ENCODE results near the gene CHCHD4. TPM values are rescaled to one million over a fixed set of nuclear protein-coding genes. Genes with fewer than 3 reads are reported as not detected.
"Not testable (repeated sequence)": the region's sequence is repeated elsewhere in the genome, so short reads cannot be mapped to it uniquely, and the experiment has no call there.

The CHCHD4 gene
- total RNA-seq, 2 donors from 2014 or later: 14.5 to 25.4 TPM

DNA sequence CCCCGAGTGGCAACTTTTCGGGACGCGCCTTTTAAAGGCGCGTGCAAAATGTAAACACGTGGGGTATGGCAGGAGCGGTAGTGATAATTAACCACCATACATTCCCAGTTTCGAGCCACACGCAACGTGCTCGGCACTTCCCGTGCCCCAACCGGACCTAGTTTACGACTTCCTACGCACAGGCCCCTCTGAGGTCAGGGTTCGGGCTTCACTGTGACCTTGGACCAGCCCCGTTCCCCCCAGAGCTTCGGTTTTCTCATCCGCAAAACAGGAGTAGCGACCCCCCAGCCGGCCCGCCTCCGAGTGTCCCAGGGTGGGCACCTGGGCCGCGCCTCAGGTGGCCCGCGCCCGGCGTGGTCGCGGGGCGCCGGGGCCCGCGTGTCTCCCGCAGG, 451 bp downstream of the CHCHD4 start:
- H3K4me1 ChIP-seq: peaks cover 14% of the 10 kb centered on the region
- no peaks in the 10 kb centered on the region for H3K27me3 ChIP-seq
- TF ChIP-seq, protein P1, sequence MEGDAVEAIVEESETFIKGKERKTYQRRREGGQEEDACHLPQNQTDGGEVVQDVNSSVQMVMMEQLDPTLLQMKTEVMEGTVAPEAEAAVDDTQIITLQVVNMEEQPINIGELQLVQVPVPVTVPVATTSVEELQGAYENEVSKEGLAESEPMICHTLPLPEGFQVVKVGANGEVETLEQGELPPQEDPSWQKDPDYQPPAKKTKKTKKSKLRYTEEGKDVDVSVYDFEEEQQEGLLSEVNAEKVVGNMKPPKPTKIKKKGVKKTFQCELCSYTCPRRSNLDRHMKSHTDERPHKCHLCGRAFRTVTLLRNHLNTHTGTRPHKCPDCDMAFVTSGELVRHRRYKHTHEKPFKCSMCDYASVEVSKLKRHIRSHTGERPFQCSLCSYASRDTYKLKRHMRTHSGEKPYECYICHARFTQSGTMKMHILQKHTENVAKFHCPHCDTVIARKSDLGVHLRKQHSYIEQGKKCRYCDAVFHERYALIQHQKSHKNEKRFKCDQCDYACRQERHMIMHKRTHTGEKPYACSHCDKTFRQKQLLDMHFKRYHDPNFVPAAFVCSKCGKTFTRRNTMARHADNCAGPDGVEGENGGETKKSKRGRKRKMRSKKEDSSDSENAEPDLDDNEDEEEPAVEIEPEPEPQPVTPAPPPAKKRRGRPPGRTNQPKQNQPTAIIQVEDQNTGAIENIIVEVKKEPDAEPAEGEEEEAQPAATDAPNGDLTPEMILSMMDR (IDR thresholded peaks at IDR 0.05): no peak
- H3K9me3 ChIP-seq: no peaks in the 10 kb centered on the region
- intact Hi-C loops (cut with DNase I): loop anchor here (5.0 kb wide), 1 partner anchor 53 kb away; the partner anchor contains the start of genes LSM3 and XPC
- H3K9ac ChIP-seq (ENCODE audit: low read depth in 2 of 2, low read length in 2 of 2): peak overlapping the region; percentile 58 to 96
- H3K4me3 ChIP-seq: peak overlapping the region; percentile 80
- peak; percentile 80 for DNase-seq
- H3K27ac ChIP-seq: peak overlapping the region; percentile 88
- H3K36me3 ChIP-seq: no peaks in the 10 kb centered on the region

DNA sequence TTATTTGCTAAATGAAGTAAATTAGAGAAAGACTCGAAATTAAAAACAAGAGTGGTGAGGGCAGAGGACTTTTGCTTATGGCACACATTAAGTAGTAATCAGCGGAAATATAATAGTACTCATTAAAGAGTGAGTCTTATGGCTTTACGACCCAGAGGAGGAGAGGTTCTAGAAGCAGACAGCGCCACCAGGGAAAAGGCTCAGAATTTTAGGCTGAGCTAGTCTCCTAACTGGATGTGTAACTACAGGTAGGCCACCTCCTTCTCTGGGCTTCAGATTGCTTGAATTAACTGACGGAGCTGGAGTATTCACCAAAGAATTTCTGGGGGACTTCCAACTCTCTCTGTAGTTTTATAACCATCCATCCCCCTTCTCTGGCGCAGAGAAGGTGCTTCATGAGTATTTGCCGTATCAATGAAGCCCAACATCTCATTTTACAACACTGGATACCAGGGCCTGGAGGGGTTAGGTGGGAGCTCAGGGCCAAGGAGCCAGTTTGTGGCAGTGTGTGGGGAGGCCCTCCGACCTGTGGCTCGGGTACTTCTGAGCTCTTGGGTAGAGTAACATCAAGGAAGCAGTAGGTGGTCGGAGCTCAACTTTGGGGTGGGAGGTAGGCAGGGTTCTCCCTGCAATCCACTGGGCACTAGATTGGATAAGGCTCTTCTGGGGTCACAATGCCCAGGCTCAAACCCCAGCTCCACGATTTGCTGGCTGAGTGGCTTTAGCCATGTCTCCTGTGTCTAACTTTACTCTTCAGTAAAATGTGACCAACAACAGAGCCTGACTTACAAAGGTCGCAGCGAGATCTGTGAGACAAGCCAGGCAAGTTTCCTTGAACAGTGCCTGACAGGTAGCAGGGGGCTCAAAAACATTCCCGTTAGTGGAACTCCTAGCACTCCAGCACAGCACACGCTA, 1.1 kb downstream of the CHCHD4 start:
- intact Hi-C loops (cut with DNase I): loop anchor here (5.0 kb wide), 1 partner anchor 54 kb away; the partner anchor contains the start of genes LSM3 and XPC
- TF ChIP-seq, protein P1 (IDR thresholded peaks at IDR 0.05): no peak
- H3K27ac ChIP-seq: peak overlapping the region; percentile 88
- H3K36me3 ChIP-seq: no peaks in the 10 kb centered on the region
- peak overlapping the region; percentile 80 for H3K4me3 ChIP-seq
- H3K9ac ChIP-seq (ENCODE audit: low read depth in 2 of 2, low read length in 2 of 2): peak overlapping the region; percentile 58 to 96
- no peaks in the 10 kb centered on the region for H3K9me3 ChIP-seq
- peak; percentile 15 for DNase-seq
- H3K27me3 ChIP-seq: no peaks in the 10 kb centered on the region
- H3K4me1 ChIP-seq: peaks cover 14% of the 10 kb centered on the region

DNA sequence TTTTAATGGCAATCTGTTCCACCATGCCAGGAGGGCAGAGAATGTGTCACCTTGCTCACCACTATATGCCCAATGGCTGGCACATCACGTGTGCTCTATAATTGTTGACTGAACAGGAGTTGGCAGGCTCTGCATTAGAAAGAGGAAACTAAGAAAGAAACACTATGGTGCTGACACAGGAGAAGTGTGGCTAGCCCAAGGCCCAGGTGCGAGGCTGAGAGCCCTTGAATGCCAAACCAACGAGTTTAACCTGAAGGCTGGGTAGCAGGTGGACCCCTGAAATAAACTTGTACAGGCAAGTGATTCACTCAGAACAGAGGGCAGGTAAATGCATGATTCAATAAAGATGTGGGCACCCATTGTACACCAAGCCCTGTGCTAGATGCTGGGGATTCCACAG, 2.4 kb downstream of the CHCHD4 start:
- Histone ChIP-seq H3K4me3 (no peak overlapping the region), H3K27me3 (no peaks in the 10 kb centered on the region), H3K4me1 (peaks cover 14% of the 10 kb centered on the region), H3K9me3 (no peaks in the 10 kb centered on the region), H3K9ac (ENCODE audit: low read depth in 2 of 2, low read length in 2 of 2) (peak overlapping the region in 1 of 2 donors; percentile 21), H3K36me3 (no peaks in the 10 kb centered on the region), H3K27ac (no peak overlapping the region)
- no peak for DNase-seq
- intact Hi-C loops (cut with DNase I): loop anchor here (5.0 kb wide), 1 partner anchor 55 kb away; the partner anchor contains the start of genes LSM3 and XPC
- TF ChIP-seq, protein P1 (IDR thresholded peaks at IDR 0.05): no peak

DNA sequence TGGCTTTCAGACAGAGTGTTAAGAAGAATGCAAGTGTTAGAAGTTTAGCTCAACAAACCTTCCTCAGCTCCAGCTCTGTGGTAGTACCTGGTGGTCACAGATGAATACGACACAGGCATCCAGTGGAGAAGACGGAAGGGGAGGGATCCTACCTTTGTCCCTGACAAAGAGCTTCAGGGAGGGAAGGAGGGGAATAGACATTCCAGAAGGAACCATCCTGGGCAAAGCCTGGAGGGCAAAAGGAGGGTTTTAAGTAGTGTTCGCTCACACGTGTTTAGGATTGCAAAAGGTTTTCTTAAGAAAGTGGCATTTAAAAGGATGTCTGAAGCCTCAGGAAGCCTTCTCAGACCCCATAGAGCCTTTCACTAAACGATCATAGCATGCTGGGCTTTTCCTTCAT, 2.8 kb downstream of the CHCHD4 start:
- Histone ChIP-seq H3K27ac (no peak overlapping the region), H3K4me3 (no peak overlapping the region), H3K4me1 (peaks cover 13% of the 10 kb centered on the region)

DNA sequence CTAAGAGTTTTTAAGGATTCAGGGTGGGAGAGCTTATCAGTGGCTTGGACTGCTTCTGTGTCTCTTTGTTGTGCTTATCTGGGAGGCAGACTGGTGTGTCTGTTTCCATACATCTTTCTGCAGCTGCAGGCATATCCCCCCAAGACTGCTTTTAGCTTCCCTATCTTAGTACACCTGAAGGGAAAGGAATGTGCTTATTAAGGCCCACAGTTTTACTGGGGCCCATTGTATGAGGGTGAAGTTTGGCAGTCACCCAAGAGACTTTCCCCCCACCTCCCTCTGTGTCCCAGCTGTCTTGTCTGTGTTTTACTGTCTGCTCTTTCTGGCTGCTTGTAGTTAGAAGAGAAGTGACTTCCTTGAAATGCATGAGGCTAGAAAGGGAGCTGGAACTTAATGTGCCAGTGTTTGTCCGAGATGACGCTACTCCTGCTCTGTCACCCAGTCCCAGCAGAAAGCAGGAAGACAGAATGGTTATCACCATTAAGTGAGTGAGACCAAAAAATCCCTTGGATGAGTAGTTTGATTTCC, 3.7 kb downstream of the CHCHD4 start:
- not testable (repeated sequence) for H3K36me3 ChIP-seq; H3K27me3 ChIP-seq; H3K27ac ChIP-seq; H3K4me1 ChIP-seq; H3K4me3 ChIP-seq; H3K9ac ChIP-seq (ENCODE audit: low read depth in 2 of 2, low read length in 2 of 2); H3K9me3 ChIP-seq; DNase-seq
- intact Hi-C loops (cut with DNase I): loop anchor here (5.0 kb wide), 1 partner anchor 56 kb away; the partner anchor contains the start of genes LSM3 and XPC

More for the DNA sequence above, 2.8 kb downstream of the CHCHD4 start:
- no peaks in the 10 kb centered on the region for H3K9me3 ChIP-seq
- no peaks in the 10 kb centered on the region for H3K27me3 ChIP-seq
- no peak overlapping the region for H3K9ac ChIP-seq (ENCODE audit: low read depth in 2 of 2, low read length in 2 of 2)
- TF ChIP-seq, protein P1 (IDR thresholded peaks at IDR 0.05): no peak
- intact Hi-C loops (cut with DNase I): loop anchor here (5.0 kb wide), 1 partner anchor 55 kb away; the partner anchor contains the start of genes LSM3 and XPC
- no peaks in the 10 kb centered on the region for H3K36me3 ChIP-seq
- no peak for DNase-seq

Measured in colonic mucosa (tissue), 4 donors.